ENCODE measurements around the gene WDR91. TPM values are rescaled to one million over a fixed set of nuclear protein-coding genes. Genes with fewer than 3 reads are reported as not detected.

The WDR91 gene
- total and polyA plus RNA-seq, 4 donors = 5.8 to 19.0 (median 9.2) TPM

DNA sequence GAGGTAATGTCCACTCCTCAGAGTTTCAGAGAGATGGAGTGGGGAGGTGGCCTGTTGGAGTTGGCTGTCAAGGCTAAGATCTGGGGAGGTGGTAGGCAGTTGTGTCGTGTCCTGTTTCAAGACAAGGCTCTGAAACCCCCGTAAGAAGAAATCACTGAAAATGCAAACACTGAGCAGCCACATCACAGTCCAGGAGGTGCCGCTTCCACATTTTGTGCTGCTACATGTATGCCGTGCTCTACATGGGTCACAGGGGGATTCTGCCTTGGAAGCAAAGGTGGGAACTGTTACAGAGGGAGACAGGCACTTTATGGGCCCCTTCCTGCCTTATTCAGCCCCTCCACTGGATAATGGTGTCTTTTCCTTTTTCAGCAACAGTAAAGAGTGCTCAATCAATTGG is 11.9 kb downstream of the WDR91 start:
- H3K36me3 ChIP-seq (ENCODE audit: control insufficient read depth in 4 of 4, insufficient read depth in 3 of 4, low read depth in 1 of 4, low read length in 3 of 4) = peaks cover 13 to 64% (median 46%) of the 10 kb centered on the region in 4 donors
- WGBS = 96% methylated on average over 4 of the region's 4 CpGs
- H3K9me3 ChIP-seq (ENCODE audit: control insufficient read depth in 4 of 4, low read length in 3 of 4) = no peaks in the 10 kb centered on the region
- H3K4me3 ChIP-seq (ENCODE audit: low read depth in 1 of 3, low read length in 3 of 3) = no peak overlapping the region
- DNase-seq (ENCODE audit: low spot score) = no peak
- H3K27ac ChIP-seq (ENCODE audit: low read depth in 1 of 2, low read length in 2 of 2) = no peak overlapping the region
- no peak overlapping the region for H3K9ac ChIP-seq (ENCODE audit: low read depth in 1 of 2, low read length in 2 of 2)
- no peaks in the 10 kb centered on the region for H3K4me1 ChIP-seq (ENCODE audit: control insufficient read depth in 4 of 4, insufficient read depth in 4 of 4, low read length in 3 of 4)
- TF ChIP-seq YY1 (IDR thresholded peaks at IDR 0.05) (no peak), FOXA2 (IDR thresholded peaks at IDR 0.05) (no peak), FOXA1 (IDR thresholded peaks at IDR 0.05) (no peak), NR2F2 (IDR thresholded peaks at IDR 0.05) (no peak), GABPA (IDR thresholded peaks at IDR 0.05 in 1 of 2, conservative IDR thresholded peaks at IDR 0.05 in 1 of 2) (no peak), RXRA (IDR thresholded peaks at IDR 0.05) (no peak), SP1 (IDR thresholded peaks at IDR 0.05) (no peak), HNF4G (IDR thresholded peaks at IDR 0.05) (no peak), HNF4A (conservative IDR thresholded peaks at IDR 0.05) (no peak), RAD21 (IDR thresholded peaks at IDR 0.05) (no peak), EGR1 (IDR thresholded peaks at IDR 0.05; ENCODE audit: low read depth in 2 of 2) (no peak), TAF1 (conservative IDR thresholded peaks at IDR 0.05) (no peak), JUND (IDR thresholded peaks at IDR 0.05) (no peak)
- TF ChIP-seq, protein P1, sequence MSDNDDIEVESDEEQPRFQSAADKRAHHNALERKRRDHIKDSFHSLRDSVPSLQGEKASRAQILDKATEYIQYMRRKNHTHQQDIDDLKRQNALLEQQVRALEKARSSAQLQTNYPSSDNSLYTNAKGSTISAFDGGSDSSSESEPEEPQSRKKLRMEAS (IDR thresholded peaks at IDR 0.05) = no peak
- TF ChIP-seq, protein P2, sequence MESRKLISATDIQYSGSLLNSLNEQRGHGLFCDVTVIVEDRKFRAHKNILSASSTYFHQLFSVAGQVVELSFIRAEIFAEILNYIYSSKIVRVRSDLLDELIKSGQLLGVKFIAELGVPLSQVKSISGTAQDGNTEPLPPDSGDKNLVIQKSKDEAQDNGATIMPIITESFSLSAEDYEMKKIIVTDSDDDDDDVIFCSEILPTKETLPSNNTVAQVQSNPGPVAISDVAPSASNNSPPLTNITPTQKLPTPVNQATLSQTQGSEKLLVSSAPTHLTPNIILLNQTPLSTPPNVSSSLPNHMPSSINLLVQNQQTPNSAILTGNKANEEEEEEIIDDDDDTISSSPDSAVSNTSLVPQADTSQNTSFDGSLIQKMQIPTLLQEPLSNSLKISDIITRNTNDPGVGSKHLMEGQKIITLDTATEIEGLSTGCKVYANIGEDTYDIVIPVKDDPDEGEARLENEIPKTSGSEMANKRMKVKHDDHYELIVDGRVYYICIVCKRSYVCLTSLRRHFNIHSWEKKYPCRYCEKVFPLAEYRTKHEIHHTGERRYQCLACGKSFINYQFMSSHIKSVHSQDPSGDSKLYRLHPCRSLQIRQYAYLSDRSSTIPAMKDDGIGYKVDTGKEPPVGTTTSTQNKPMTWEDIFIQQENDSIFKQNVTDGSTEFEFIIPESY (IDR thresholded peaks at IDR 0.05) = no peak
- TF ChIP-seq, protein P3, sequence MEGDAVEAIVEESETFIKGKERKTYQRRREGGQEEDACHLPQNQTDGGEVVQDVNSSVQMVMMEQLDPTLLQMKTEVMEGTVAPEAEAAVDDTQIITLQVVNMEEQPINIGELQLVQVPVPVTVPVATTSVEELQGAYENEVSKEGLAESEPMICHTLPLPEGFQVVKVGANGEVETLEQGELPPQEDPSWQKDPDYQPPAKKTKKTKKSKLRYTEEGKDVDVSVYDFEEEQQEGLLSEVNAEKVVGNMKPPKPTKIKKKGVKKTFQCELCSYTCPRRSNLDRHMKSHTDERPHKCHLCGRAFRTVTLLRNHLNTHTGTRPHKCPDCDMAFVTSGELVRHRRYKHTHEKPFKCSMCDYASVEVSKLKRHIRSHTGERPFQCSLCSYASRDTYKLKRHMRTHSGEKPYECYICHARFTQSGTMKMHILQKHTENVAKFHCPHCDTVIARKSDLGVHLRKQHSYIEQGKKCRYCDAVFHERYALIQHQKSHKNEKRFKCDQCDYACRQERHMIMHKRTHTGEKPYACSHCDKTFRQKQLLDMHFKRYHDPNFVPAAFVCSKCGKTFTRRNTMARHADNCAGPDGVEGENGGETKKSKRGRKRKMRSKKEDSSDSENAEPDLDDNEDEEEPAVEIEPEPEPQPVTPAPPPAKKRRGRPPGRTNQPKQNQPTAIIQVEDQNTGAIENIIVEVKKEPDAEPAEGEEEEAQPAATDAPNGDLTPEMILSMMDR (IDR thresholded peaks at IDR 0.05; ENCODE audit: low read depth, low read length, missing input control) = no peak
- TF ChIP-seq, protein P4, sequence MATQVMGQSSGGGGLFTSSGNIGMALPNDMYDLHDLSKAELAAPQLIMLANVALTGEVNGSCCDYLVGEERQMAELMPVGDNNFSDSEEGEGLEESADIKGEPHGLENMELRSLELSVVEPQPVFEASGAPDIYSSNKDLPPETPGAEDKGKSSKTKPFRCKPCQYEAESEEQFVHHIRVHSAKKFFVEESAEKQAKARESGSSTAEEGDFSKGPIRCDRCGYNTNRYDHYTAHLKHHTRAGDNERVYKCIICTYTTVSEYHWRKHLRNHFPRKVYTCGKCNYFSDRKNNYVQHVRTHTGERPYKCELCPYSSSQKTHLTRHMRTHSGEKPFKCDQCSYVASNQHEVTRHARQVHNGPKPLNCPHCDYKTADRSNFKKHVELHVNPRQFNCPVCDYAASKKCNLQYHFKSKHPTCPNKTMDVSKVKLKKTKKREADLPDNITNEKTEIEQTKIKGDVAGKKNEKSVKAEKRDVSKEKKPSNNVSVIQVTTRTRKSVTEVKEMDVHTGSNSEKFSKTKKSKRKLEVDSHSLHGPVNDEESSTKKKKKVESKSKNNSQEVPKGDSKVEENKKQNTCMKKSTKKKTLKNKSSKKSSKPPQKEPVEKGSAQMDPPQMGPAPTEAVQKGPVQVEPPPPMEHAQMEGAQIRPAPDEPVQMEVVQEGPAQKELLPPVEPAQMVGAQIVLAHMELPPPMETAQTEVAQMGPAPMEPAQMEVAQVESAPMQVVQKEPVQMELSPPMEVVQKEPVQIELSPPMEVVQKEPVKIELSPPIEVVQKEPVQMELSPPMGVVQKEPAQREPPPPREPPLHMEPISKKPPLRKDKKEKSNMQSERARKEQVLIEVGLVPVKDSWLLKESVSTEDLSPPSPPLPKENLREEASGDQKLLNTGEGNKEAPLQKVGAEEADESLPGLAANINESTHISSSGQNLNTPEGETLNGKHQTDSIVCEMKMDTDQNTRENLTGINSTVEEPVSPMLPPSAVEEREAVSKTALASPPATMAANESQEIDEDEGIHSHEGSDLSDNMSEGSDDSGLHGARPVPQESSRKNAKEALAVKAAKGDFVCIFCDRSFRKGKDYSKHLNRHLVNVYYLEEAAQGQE (IDR thresholded peaks at IDR 0.05) = no peak
- TF ChIP-seq, protein P5, sequence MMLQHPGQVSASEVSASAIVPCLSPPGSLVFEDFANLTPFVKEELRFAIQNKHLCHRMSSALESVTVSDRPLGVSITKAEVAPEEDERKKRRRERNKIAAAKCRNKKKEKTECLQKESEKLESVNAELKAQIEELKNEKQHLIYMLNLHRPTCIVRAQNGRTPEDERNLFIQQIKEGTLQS (IDR thresholded peaks at IDR 0.05) = no peak
- no peaks in the 10 kb centered on the region for H3K27me3 ChIP-seq (ENCODE audit: control insufficient read depth in 4 of 4, insufficient read depth in 4 of 4, low read length in 3 of 4)

Data from liver (tissue), 9 donors.